Upper lobe of left lung (tissue), 4 donors: Measurements from ENCODE around the gene FBXO27.

Source experiments
- POLR2A ChIP-seq, 4 donors: fragments of 450-650 bp; IDR thresholded peaks; one replicate each; pipeline ENCODE4 v1.5.1; 2016 to 2017; ENCODE audit warnings: antibody characterized with exemption in 4 of 4, mild to moderate bottlenecking in 2 of 4
- POLR2AphosphoS5 ChIP-seq, 2 donors: sonication (generic); formaldehyde crosslinking; IDR thresholded peaks; one replicate each; pipeline ENCODE4 v1.5.1; 2017; ENCODE audit warnings: antibody characterized with exemption in 2 of 2
- TF ChIP-seq, protein P1 (sequence below), 6 experiments: fragments of 450-650 bp in 4 of 6; fragments of 200-600 bp in 2 of 6; sonication (generic) in 2 of 6; IDR thresholded peaks; one replicate each; pipeline ENCODE4 v1.5.1; 2016 to 2019; ENCODE audit warnings: antibody characterized with exemption in 6 of 6

DNA sequence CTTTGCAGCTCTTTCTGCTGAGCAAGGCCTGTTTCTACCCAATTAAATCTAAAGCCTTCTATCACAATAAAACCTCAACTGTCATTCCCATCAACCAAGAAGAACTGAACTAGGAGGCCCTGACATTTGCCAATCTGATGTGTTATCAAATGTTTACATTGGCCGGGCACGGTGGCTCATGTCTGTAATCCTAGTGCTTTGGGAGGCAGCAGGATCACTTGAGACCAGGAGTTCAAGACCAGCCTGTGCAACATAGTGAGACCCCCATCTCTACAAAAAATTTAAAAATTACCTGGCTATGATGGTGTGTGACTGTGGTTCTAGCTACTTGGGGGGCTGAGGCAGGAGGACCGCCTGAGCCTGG, 54.0 kb downstream of the FBXO27 start:
- TF ChIP-seq POLR2AphosphoS5 (IDR thresholded peaks at IDR 0.05) = no peak
- TF ChIP-seq, protein P1, sequence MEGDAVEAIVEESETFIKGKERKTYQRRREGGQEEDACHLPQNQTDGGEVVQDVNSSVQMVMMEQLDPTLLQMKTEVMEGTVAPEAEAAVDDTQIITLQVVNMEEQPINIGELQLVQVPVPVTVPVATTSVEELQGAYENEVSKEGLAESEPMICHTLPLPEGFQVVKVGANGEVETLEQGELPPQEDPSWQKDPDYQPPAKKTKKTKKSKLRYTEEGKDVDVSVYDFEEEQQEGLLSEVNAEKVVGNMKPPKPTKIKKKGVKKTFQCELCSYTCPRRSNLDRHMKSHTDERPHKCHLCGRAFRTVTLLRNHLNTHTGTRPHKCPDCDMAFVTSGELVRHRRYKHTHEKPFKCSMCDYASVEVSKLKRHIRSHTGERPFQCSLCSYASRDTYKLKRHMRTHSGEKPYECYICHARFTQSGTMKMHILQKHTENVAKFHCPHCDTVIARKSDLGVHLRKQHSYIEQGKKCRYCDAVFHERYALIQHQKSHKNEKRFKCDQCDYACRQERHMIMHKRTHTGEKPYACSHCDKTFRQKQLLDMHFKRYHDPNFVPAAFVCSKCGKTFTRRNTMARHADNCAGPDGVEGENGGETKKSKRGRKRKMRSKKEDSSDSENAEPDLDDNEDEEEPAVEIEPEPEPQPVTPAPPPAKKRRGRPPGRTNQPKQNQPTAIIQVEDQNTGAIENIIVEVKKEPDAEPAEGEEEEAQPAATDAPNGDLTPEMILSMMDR (IDR thresholded peaks at IDR 0.05) = no peak
- no peak for TF ChIP-seq POLR2A (IDR thresholded peaks at IDR 0.05)
